ENCODE data around the gene ZNF512B. TPM values are rescaled to one million over a fixed set of nuclear protein-coding genes. Genes with fewer than 3 reads are reported as not detected.
A peak's percentile ranks its signal among the peaks of the same experiment; 100 is the strongest.

ZNF512B gene
- total RNA-seq, 3 donors from 2014 or later (not counting 1 experiment from before 2014, with no cell fraction given): 11.5 to 16.8 (median 13.8) TPM

GRCh38 chr20:64010711-64011237 is 41.0 kb upstream of the ZNF512B start:
- Mint-ChIP-seq H3K27me3 (ENCODE audit: low read depth in 2 of 2) (no peaks in the 10 kb centered on the region), H3K27ac (peak overlapping the region; percentile 60 to 77), H3K36me3 (peaks cover 7% of the 10 kb centered on the region), H3K9me3 (no peaks in the 10 kb centered on the region), H3K4me3 (no peak overlapping the region), H3K4me1 (peaks cover 25 to 32% of the 10 kb centered on the region in 2 donors)
- Histone ChIP-seq H3K4me1 (ENCODE audit: control insufficient read depth, insufficient read depth, low read length) (peaks cover 37% of the 10 kb centered on the region), H3K9me3 (ENCODE audit: control insufficient read depth, insufficient read depth, low read length) (peaks cover 16% of the 10 kb centered on the region), H3K4me3 (ENCODE audit: low read length) (no peak overlapping the region), H3K36me3 (ENCODE audit: control insufficient read depth, insufficient read depth, low read length) (peaks cover 45% of the 10 kb centered on the region), H3K27me3 (ENCODE audit: control insufficient read depth, insufficient read depth, low read length) (no peaks in the 10 kb centered on the region), H3K27ac (ENCODE audit: low read length) (peak overlapping the region; percentile 19)
- peak in 2 of 3 donors; percentile 28 to 45 for ATAC-seq
- TF ChIP-seq CTCF (IDR thresholded peaks at IDR 0.05): no peak
- intact Hi-C loops (cut with micrococcal nuclease): no loop called here
- DNase-seq: no peak
- 90% methylated on average over 8 of the region's 8 CpGs for WGBS (ENCODE audit: insufficient coverage)

GRCh38 chr20:64009811-64010387 is 40.2 kb upstream of the ZNF512B start:
- Mint-ChIP-seq H3K4me1 (peaks cover 25 to 32% of the 10 kb centered on the region in 2 donors), H3K27ac (peak overlapping the region; percentile 77), H3K27me3 (ENCODE audit: low read depth in 2 of 2) (no peaks in the 10 kb centered on the region), H3K4me3 (no peak overlapping the region), H3K36me3 (peaks cover 7% of the 10 kb centered on the region), H3K9me3 (no peaks in the 10 kb centered on the region)
- Histone ChIP-seq H3K27me3 (ENCODE audit: control insufficient read depth, insufficient read depth, low read length) (no peaks in the 10 kb centered on the region), H3K4me1 (ENCODE audit: control insufficient read depth, insufficient read depth, low read length) (peaks cover 37% of the 10 kb centered on the region), H3K9me3 (ENCODE audit: control insufficient read depth, insufficient read depth, low read length) (peaks cover 16% of the 10 kb centered on the region), H3K36me3 (ENCODE audit: control insufficient read depth, insufficient read depth, low read length) (peaks cover 44% of the 10 kb centered on the region), H3K27ac (ENCODE audit: low read length) (peak overlapping the region; percentile 49), H3K4me3 (ENCODE audit: low read length) (no peak overlapping the region)
- intact Hi-C loops (cut with micrococcal nuclease): no loop called here
- ATAC-seq: peak in 2 of 3 donors; percentile 19 to 26
- no peak for TF ChIP-seq CTCF (IDR thresholded peaks at IDR 0.05)
- no peak for DNase-seq
- 43% methylated on average over 13 of the region's 13 CpGs for WGBS (ENCODE audit: insufficient coverage)

- H3K27me3 Mint-ChIP-seq (ENCODE audit: low read depth in 2 of 2): no peaks in the 10 kb centered on the region
- H3K36me3 ChIP-seq (ENCODE audit: control insufficient read depth, insufficient read depth, low read length): peaks cover 54% of the 10 kb centered on the region
- no peaks in the 10 kb centered on the region for H3K27me3 ChIP-seq (ENCODE audit: control insufficient read depth, insufficient read depth, low read length)
- H3K9me3 Mint-ChIP-seq: no peaks in the 10 kb centered on the region
- WGBS (ENCODE audit: insufficient coverage): 73% methylated on average over 3 of the region's 3 CpGs
- no peak overlapping the region for H3K27ac ChIP-seq (ENCODE audit: low read length)
- H3K4me1 ChIP-seq (ENCODE audit: control insufficient read depth, insufficient read depth, low read length): peaks cover 21% of the 10 kb centered on the region
- ATAC-seq: no peak
- peaks cover 12% of the 10 kb centered on the region for H3K9me3 ChIP-seq (ENCODE audit: control insufficient read depth, insufficient read depth, low read length)
- H3K4me3 Mint-ChIP-seq: no peak overlapping the region
- intact Hi-C loops (cut with micrococcal nuclease): no loop called here
- peaks cover 7% of the 10 kb centered on the region for H3K36me3 Mint-ChIP-seq
- H3K4me3 ChIP-seq (ENCODE audit: low read length): no peak overlapping the region
- H3K27ac Mint-ChIP-seq: no peak overlapping the region
- H3K4me1 Mint-ChIP-seq: peaks cover 15 to 16% of the 10 kb centered on the region in 2 donors
- no peak for DNase-seq
- TF ChIP-seq CTCF (IDR thresholded peaks at IDR 0.05): no peak
These were observed 37.2 kb upstream of the ZNF512B start for GRCh38 chr20:64006902-64007301.

GRCh38 chr20:64006490-64006889 is 36.8 kb upstream of the ZNF512B start:
- Histone ChIP-seq H3K36me3 (ENCODE audit: control insufficient read depth, insufficient read depth, low read length) (peaks cover 56% of the 10 kb centered on the region), H3K27ac (ENCODE audit: low read length) (no peak overlapping the region), H3K27me3 (ENCODE audit: control insufficient read depth, insufficient read depth, low read length) (no peaks in the 10 kb centered on the region), H3K9me3 (ENCODE audit: control insufficient read depth, insufficient read depth, low read length) (peaks cover 11% of the 10 kb centered on the region), H3K4me3 (ENCODE audit: low read length) (no peak overlapping the region), H3K4me1 (ENCODE audit: control insufficient read depth, insufficient read depth, low read length) (peaks cover 20% of the 10 kb centered on the region)
- Mint-ChIP-seq H3K36me3 (peaks cover 7% of the 10 kb centered on the region), H3K4me3 (no peak overlapping the region), H3K27me3 (ENCODE audit: low read depth in 2 of 2) (no peaks in the 10 kb centered on the region), H3K27ac (no peak overlapping the region), H3K9me3 (no peaks in the 10 kb centered on the region), H3K4me1 (peaks cover 15 to 16% of the 10 kb centered on the region in 2 donors)
- intact Hi-C loops (cut with micrococcal nuclease): no loop called here
- DNase-seq (no peak), ATAC-seq (no peak)
- 97% methylated on average over 10 of the region's 10 CpGs for WGBS (ENCODE audit: insufficient coverage)
- no peak for TF ChIP-seq CTCF (IDR thresholded peaks at IDR 0.05)

Measured in natural killer cell (primary cell).